Aorta (tissue), 5 donors: ENCODE measurements around the gene PTPRC. TPM values are rescaled to one million over a fixed set of nuclear protein-coding genes. Genes with fewer than 3 reads are reported as not detected.

Experiments
- ATAC-seq: fragments of 200-7000 bp; cut with Tn5 transposase; one replicate; pipeline ENCODE4 v1.9.1; 2022; ENCODE audit warnings: moderate library complexity; ENCODE audit not compliant: low FRiP score
- DNase-seq, 2 donors: peaks; one replicate each; pipeline ENCODE4 v3.0.0-alpha.2; 2020
- H3K27ac ChIP-seq, 2 donors: one replicate each; pipeline ENCODE4 v1.5.1; 2013; ENCODE audit warnings: low read length in 2 of 2, mild to moderate bottlenecking in 2 of 2, moderate library complexity in 2 of 2, control low read depth in 1 of 2, inconsistent platforms in 1 of 2, low read depth in 1 of 2
- H3K27me3 ChIP-seq, 2 donors: one replicate each; pipeline ENCODE4 v1.6.1; 2013; ENCODE audit warnings: control low read depth in 1 of 2, low read length in 1 of 2, mild to moderate bottlenecking in 1 of 2, moderate library complexity in 1 of 2; ENCODE audit not compliant: insufficient read depth in 2 of 2, control insufficient read depth in 1 of 2
- H3K36me3 ChIP-seq, 2 donors: one replicate each; pipeline ENCODE4 v1.6.1; 2013; ENCODE audit warnings: control low read depth in 1 of 2, low read length in 1 of 2, mild to moderate bottlenecking in 1 of 2; ENCODE audit not compliant: insufficient read depth in 2 of 2, control insufficient read depth in 1 of 2
- H3K4me1 ChIP-seq, 2 donors: one replicate each; pipeline ENCODE4 v1.6.1; 2013; ENCODE audit warnings: low read length in 2 of 2, control low read depth in 1 of 2, mild to moderate bottlenecking in 1 of 2, moderate library complexity in 1 of 2; ENCODE audit not compliant: insufficient read depth in 2 of 2, control insufficient read depth in 1 of 2
- H3K4me3 ChIP-seq, 2 donors: one replicate each; pipeline ENCODE4 v1.5.1; 2013; ENCODE audit warnings: low read length in 2 of 2, control low read depth in 1 of 2, mild to moderate bottlenecking in 1 of 2
- H3K9me3 ChIP-seq: one replicate; pipeline ENCODE4 v1.6.1; 2013; ENCODE audit warnings: mild to moderate bottlenecking, low read length; ENCODE audit not compliant: control insufficient read depth
- WGBS, 2 donors: extraction: QIAGEN DNeasy Blood & Tissue Kit; methylation state at CpG; one replicate each; pipeline ENCODE4 v1.1.7; 2013; 5-methylcytosine and 5-hydroxymethylcytosine counted together
- intact Hi-C, 2 donors: fragments of 100-400 bp; cut with DNase I; formaldehyde crosslinking; loops; one replicate each; pipeline versions ENCODE4 v1.14.2 to v1.15.0; 2022
- polyA plus RNA-seq, 2 donors: library from polyadenylated mRNA; stranded (reverse); fragments of 200-250 nt; gene quantifications; one replicate each; pipeline ENCODE4 v1.2.3, GENCODE V29; 2013
- total RNA-seq, 2 donors: library from RNA; stranded (reverse); fragmentation: NEBNext Ultra II Directional; extraction: Animal tissue kit (Norgen Biotek cat#: 25700); gene quantifications; one replicate each; pipeline ENCODE4 v1.2.1, GENCODE V29; 2021
- donor health status: healthy with polysubstance abuse.
- donor health status: Bipolar disorder and iron deficiency.
- donor health status: DM: no; HTN: no; CAD: no.
- donor health status: DM: no; HTN: no; CAD: no.
- donor health status: DM: yes; HTN: yes; CAD: no.

PTPRC gene
- total and polyA plus RNA-seq, 4 donors, result 1.4 to 89.9 (median 29.7) TPM

GRCh38 chr1:198619375-198620140 is 19.3 kb upstream of the PTPRC start:
- ATAC-seq (no peak), DNase-seq (no peak)
- Histone ChIP-seq H3K27me3 (no peaks in the 10 kb centered on the region), H3K27ac (no peak overlapping the region), H3K36me3 (no peaks in the 10 kb centered on the region), H3K4me3 (no peak overlapping the region), H3K4me1 (no peaks in the 10 kb centered on the region), H3K9me3 (no peaks in the 10 kb centered on the region)
- intact Hi-C loops, result no loop called here
- WGBS, 2 donors, result 92% methylated on average over 5 of the region's 5 CpGs

- intact Hi-C loops, result no loop called here
- no peaks in the 10 kb centered on the region for H3K36me3 ChIP-seq
Observed at GRCh38 chr1:198620218-198620617, 18.6 kb upstream of the PTPRC start.

GRCh38 chr1:198620951-198621824 is 17.7 kb upstream of the PTPRC start:
- peak; percentile 48 for ATAC-seq
- no peak overlapping the region for H3K4me3 ChIP-seq

More at GRCh38 chr1:198620218-198620617, 18.6 kb upstream of the PTPRC start:
- Histone ChIP-seq H3K27me3 (no peaks in the 10 kb centered on the region), H3K4me1 (no peaks in the 10 kb centered on the region), H3K4me3 (no peak overlapping the region), H3K9me3 (no peaks in the 10 kb centered on the region), H3K27ac (no peak overlapping the region)
- DNase-seq (no peak), ATAC-seq (no peak)
- 79 to 83% methylated on average over 3 of the region's 3 CpGs for WGBS, 2 donors

GRCh38 chr1:198622001-198622400 is 16.8 kb upstream of the PTPRC start:
- intact Hi-C loops, result no loop called here
- 83 to 86% methylated on average over 1 of the region's 1 CpG for WGBS, 2 donors
- ATAC-seq (no peak), DNase-seq (no peak)
- H3K4me1 ChIP-seq, result no peaks in the 10 kb centered on the region
- H3K4me3 ChIP-seq, result no peak overlapping the region
- H3K9me3 ChIP-seq, result no peaks in the 10 kb centered on the region
- H3K36me3 ChIP-seq, result no peaks in the 10 kb centered on the region
- no peaks in the 10 kb centered on the region for H3K27me3 ChIP-seq
- no peak overlapping the region for H3K27ac ChIP-seq

More at GRCh38 chr1:198620951-198621824, 17.7 kb upstream of the PTPRC start:
- Histone ChIP-seq H3K4me1 (no peaks in the 10 kb centered on the region), H3K27ac (no peak overlapping the region), H3K36me3 (no peaks in the 10 kb centered on the region), H3K9me3 (no peaks in the 10 kb centered on the region), H3K27me3 (no peaks in the 10 kb centered on the region)
- intact Hi-C loops, result no loop called here
- DNase-seq, result peak in 1 of 2 donors; percentile 38
- WGBS, 2 donors, result 92 to 93% methylated on average over 10 of the region's 10 CpGs

GRCh38 chr1:198623752-198624647 is 14.8 kb upstream of the PTPRC start:
- ATAC-seq, result no peak
- intact Hi-C loops, result no loop called here
- WGBS, 2 donors, result 59 to 69% methylated on average over 4 of the region's 4 CpGs

GRCh38 chr1:198624648-198624980 is 14.2 kb upstream of the PTPRC start:
- Histone ChIP-seq H3K27me3 (no peaks in the 10 kb centered on the region), H3K27ac (no peak overlapping the region), H3K36me3 (no peaks in the 10 kb centered on the region), H3K9me3 (no peaks in the 10 kb centered on the region), H3K4me1 (no peaks in the 10 kb centered on the region), H3K4me3 (no peak overlapping the region)
- ATAC-seq, result no peak
- no peak for DNase-seq
- WGBS, 2 donors, result 86 to 88% methylated on average over 1 of the region's 1 CpG
- intact Hi-C loops, result no loop called here

More at GRCh38 chr1:198623752-198624647, 14.8 kb upstream of the PTPRC start:
- H3K36me3 ChIP-seq, result no peaks in the 10 kb centered on the region
- no peak overlapping the region for H3K4me3 ChIP-seq
- no peak overlapping the region for H3K27ac ChIP-seq
- H3K9me3 ChIP-seq, result no peaks in the 10 kb centered on the region
- H3K4me1 ChIP-seq, result no peaks in the 10 kb centered on the region
- no peaks in the 10 kb centered on the region for H3K27me3 ChIP-seq
- no peak for DNase-seq

GRCh38 chr1:198627436-198628066 is 11.3 kb upstream of the PTPRC start:
- ATAC-seq (no peak), DNase-seq (no peak)
- 52 to 54% methylated on average over 3 of the region's 3 CpGs for WGBS, 2 donors
- H3K9me3 ChIP-seq, result no peaks in the 10 kb centered on the region
- no peak overlapping the region for H3K4me3 ChIP-seq
- H3K36me3 ChIP-seq, result no peaks in the 10 kb centered on the region
- no peaks in the 10 kb centered on the region for H3K27me3 ChIP-seq
- intact Hi-C loops, result no loop called here
- H3K27ac ChIP-seq, result no peak overlapping the region
- no peaks in the 10 kb centered on the region for H3K4me1 ChIP-seq

GRCh38 chr1:198628067-198628455 is 10.8 kb upstream of the PTPRC start:
- no peak for ATAC-seq
- no peaks in the 10 kb centered on the region for H3K4me1 ChIP-seq
- no peaks in the 10 kb centered on the region for H3K36me3 ChIP-seq
- intact Hi-C loops, result no loop called here
- H3K4me3 ChIP-seq, result no peak overlapping the region
- no peak overlapping the region for H3K27ac ChIP-seq
- no peak for DNase-seq
- H3K27me3 ChIP-seq, result no peaks in the 10 kb centered on the region
- H3K9me3 ChIP-seq, result no peaks in the 10 kb centered on the region
